Erythroblast (primary cell): ENCODE data around the gene SYNRG.

Source experiments
- GATA1 ChIP-seq: IDR thresholded peaks from 2 replicates; pipeline ENCODE4 v1.6.1; 2011; ENCODE audit warnings: low read depth, mild to moderate bottlenecking, control low read depth, low read length, moderate library complexity
- POLR2A ChIP-seq: IDR thresholded peaks from 2 replicates; pipeline ENCODE4 v1.6.1; 2011; ENCODE audit warnings: mild to moderate bottlenecking, low read length

GRCh38 chr17:37494401-37494831 is 114.8 kb downstream of the SYNRG start:
- TF ChIP-seq POLR2A (no peak), GATA1 (no peak)
